ENCODE results near the gene ATP2B1.

Gene ATP2B1

DNA sequence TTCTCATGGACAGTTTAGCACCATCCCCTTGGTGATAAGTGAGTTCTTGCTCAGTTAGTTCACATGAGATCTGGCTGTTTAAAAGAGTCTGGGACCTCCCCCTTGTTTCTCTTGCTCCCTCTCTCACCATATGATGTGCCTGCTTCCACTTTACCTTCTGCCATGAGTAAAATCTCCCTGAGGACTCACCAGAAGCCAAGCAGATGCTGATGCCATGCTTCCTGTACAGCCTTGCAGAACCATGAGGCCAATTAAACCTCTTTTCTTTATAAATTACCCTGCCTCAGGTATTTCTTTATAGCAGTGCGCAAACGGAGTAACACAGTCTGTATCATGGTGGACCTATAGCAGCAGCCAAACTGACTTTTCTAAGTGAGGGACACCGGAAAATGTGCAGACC, 58.8 kb downstream of the ATP2B1 start:
- no peak for TF ChIP-seq CTCF (IDR thresholded peaks at IDR 0.05; ENCODE audit: insufficient read depth, low read depth, low read length, missing control alignments)
- DNase-seq (ENCODE audit: low read depth): no peak
- no peak overlapping the region for H3K4me3 ChIP-seq (ENCODE audit: low read depth, low read length)

DNA sequence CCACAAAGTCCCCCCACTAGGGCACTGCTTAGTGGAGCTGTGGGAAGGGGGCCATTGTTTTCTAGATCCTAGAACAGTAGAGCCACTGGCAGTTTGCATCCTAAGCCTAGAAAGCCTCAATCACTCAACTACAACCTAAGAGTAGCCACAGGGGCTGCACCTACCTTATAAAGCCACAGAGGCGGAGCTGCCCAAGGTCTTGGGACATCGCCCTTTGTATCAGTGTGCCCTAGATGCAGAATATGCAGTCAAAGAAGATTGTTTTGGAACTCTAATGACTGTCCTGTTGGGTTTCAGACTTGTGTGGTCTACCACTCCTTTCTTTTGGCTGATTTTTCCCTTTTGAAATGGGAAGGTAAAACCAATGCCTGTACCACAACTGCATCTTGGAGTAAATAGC, 59.5 kb downstream of the ATP2B1 start:
- no peak for TF ChIP-seq CTCF (IDR thresholded peaks at IDR 0.05; ENCODE audit: insufficient read depth, low read depth, low read length, missing control alignments)
- H3K4me3 ChIP-seq (ENCODE audit: low read depth, low read length): no peak overlapping the region
- DNase-seq (ENCODE audit: low read depth): no peak

DNA sequence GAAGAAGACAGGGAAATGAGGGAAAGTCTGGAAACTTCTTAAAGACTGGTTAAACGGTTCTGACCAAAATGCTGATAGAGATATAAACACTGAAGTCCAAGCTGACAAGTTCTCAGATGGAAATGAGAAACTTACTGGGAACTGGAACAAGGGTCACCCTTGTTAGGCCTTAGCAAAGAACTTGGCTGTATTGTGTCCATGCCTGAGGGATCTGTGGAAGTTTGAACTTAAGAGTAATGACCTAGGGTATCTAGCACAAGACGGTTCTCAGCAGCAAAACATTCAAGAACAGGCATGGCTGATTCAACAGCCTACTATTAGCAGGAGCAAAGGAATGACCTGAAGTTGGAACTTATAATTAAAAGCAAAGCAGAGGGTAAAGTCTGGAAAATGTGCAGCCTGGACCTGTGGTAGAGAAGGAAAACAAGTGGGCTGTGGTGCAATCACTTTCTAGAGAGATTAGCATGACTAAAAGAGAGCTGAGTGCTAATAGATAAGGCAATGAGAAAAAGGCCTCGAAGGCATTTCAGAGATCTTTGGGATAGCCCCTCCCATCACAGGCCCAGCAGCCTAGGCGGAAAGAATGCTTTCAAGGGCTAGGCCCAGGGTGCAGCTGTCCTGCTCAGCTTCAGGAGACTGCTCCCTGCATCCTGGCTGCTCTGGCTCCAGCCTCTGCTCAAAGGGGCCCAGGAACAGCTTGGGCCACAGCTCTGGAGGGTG, 60.3 kb downstream of the ATP2B1 start:
- TF ChIP-seq CTCF (IDR thresholded peaks at IDR 0.05; ENCODE audit: insufficient read depth, low read depth, low read length, missing control alignments): no peak
- DNase-seq (ENCODE audit: low read depth): no peak
- no peak overlapping the region for H3K4me3 ChIP-seq (ENCODE audit: low read depth, low read length)

GRCh38 chr12:89645434-89645833, 63.2 kb downstream of the ATP2B1 start:
- no peak overlapping the region for H3K4me3 ChIP-seq (ENCODE audit: low read depth, low read length)
- DNase-seq (ENCODE audit: low read depth): no peak
- no peak for TF ChIP-seq CTCF (IDR thresholded peaks at IDR 0.05; ENCODE audit: insufficient read depth, low read depth, low read length, missing control alignments)

DNA sequence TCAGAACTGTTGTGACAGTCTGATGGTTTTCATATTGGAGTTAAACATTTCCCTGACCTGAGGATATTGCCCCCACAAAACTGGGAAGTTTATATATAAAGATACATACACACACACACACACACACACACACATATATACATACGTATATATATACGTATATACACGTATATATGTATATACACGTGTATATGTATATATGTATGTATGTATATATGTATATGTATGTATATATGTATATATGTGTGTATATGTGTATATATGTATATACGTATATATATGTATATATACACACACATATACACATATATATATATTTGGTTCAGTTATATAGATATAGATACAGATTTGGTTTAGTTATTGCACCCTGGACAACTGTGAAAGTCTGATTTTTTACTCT, 65.7 kb downstream of the ATP2B1 start:
- no peak for DNase-seq (ENCODE audit: low read depth)
- no peak overlapping the region for H3K4me3 ChIP-seq (ENCODE audit: low read depth, low read length)
- TF ChIP-seq CTCF (IDR thresholded peaks at IDR 0.05; ENCODE audit: insufficient read depth, low read depth, low read length, missing control alignments): no peak

GRCh38 chr12:89636776-89637160, 71.9 kb downstream of the ATP2B1 start:
- TF ChIP-seq CTCF (IDR thresholded peaks at IDR 0.05; ENCODE audit: insufficient read depth, low read depth, low read length, missing control alignments): no peak
- DNase-seq (ENCODE audit: low read depth): no peak
- H3K4me3 ChIP-seq (ENCODE audit: low read depth, low read length): no peak overlapping the region
